Trophoblast cell (in vitro differentiated cells and primary cell): ENCODE results near the gene KANSL3.

Experiments
- DNase-seq, 2 donors: peaks; one replicate each; pipeline ENCODE4 v3.0.0-alpha.2; 2016
- H2AFZ ChIP-seq: 2 replicates; pipeline ENCODE4 v1.6.1; 2013; ENCODE audit warnings: low read length, moderate library complexity, mild to moderate bottlenecking; ENCODE audit not compliant: insufficient read depth, poor library complexity
- H2AK5ac ChIP-seq: 2 replicates; pipeline ENCODE4 v1.6.1; 2013; ENCODE audit warnings: mild to moderate bottlenecking, low read length
- H2BK120ac ChIP-seq: 2 replicates; pipeline ENCODE4 v1.6.1; 2013; ENCODE audit warnings: low read length, mild to moderate bottlenecking, moderate library complexity; ENCODE audit not compliant: insufficient read depth, poor library complexity
- H2BK12ac ChIP-seq: 2 replicates; pipeline ENCODE4 v1.6.1; 2013; ENCODE audit warnings: mild to moderate bottlenecking, low read length, moderate library complexity
- H2BK5ac ChIP-seq: 2 replicates; pipeline ENCODE4 v1.6.1; 2013; ENCODE audit warnings: low read length, low read depth, moderate library complexity, mild to moderate bottlenecking; ENCODE audit not compliant: poor library complexity
- H3K14ac ChIP-seq: 2 replicates; pipeline ENCODE4 v1.6.1; 2013; ENCODE audit warnings: mild to moderate bottlenecking, low read length
- H3K18ac ChIP-seq: 2 replicates; pipeline ENCODE4 v1.6.1; 2013; ENCODE audit warnings: mild to moderate bottlenecking, low read length
- H3K23ac ChIP-seq: 2 replicates; pipeline ENCODE4 v1.6.1; 2013; ENCODE audit warnings: low read length
- H3K27ac ChIP-seq: 2 replicates; pipeline ENCODE4 v1.5.1; 2013; ENCODE audit warnings: low read depth, mild to moderate bottlenecking, inconsistent platforms, low read length, moderate library complexity
- H3K27me3 ChIP-seq: 2 replicates; pipeline ENCODE4 v1.6.1; 2013; ENCODE audit warnings: inconsistent platforms, mild to moderate bottlenecking, low read length, moderate library complexity; ENCODE audit not compliant: insufficient read depth
- H3K36me3 ChIP-seq, 2 experiments: 1 replicate in 1 of 2; 2 replicates in 1 of 2; pipeline ENCODE4 v1.6.1; 2013; ENCODE audit warnings: low read length in 2 of 2, mild to moderate bottlenecking in 2 of 2, moderate library complexity in 1 of 2; ENCODE audit not compliant: insufficient read depth in 2 of 2, control insufficient read depth in 1 of 2
- H3K4ac ChIP-seq: 2 replicates; pipeline ENCODE4 v1.6.1; 2013; ENCODE audit warnings: low read depth, mild to moderate bottlenecking, low read length, moderate library complexity
- H3K4me1 ChIP-seq, 2 experiments: 1 replicate in 1 of 2; 2 replicates in 1 of 2; pipeline ENCODE4 v1.6.1; 2013; ENCODE audit warnings: low read length in 2 of 2, mild to moderate bottlenecking in 2 of 2, moderate library complexity in 1 of 2; ENCODE audit not compliant: insufficient read depth in 2 of 2, control insufficient read depth in 1 of 2
- H3K4me2 ChIP-seq: 2 replicates; pipeline ENCODE4 v1.6.1; 2013; ENCODE audit warnings: inconsistent platforms, mild to moderate bottlenecking, low read length, moderate library complexity
- H3K4me3 ChIP-seq: 2 replicates; pipeline ENCODE4 v1.5.1; 2013; ENCODE audit warnings: mild to moderate bottlenecking, low read depth, low read length, inconsistent platforms
- H3K79me1 ChIP-seq: one replicate; pipeline ENCODE4 v1.6.1; 2013; ENCODE audit warnings: low read length
- H3K79me2 ChIP-seq: 2 replicates; pipeline ENCODE4 v1.6.1; 2013; ENCODE audit warnings: low read length, mild to moderate bottlenecking; ENCODE audit not compliant: control insufficient read depth, insufficient read depth, poor library complexity
- H3K9ac ChIP-seq: 2 replicates; pipeline ENCODE4 v1.6.1; 2013; ENCODE audit warnings: mild to moderate bottlenecking, low read length
- H3K9me3 ChIP-seq: 2 replicates; pipeline ENCODE4 v1.6.1; 2013; ENCODE audit warnings: low read depth, mild to moderate bottlenecking, control low read depth, inconsistent platforms, low read length; ENCODE audit not compliant: insufficient read depth
- H4K12ac ChIP-seq: 2 replicates; pipeline ENCODE4 v1.6.1; 2013; ENCODE audit warnings: low read depth, mild to moderate bottlenecking, low read length, moderate library complexity
- H4K8ac ChIP-seq: 2 replicates; pipeline ENCODE4 v1.6.1; 2013; ENCODE audit warnings: low read depth, mild to moderate bottlenecking, low read length, moderate library complexity
- H4K91ac ChIP-seq: one replicate; pipeline ENCODE4 v1.6.1; 2013; ENCODE audit warnings: low read depth, mild to moderate bottlenecking, low read length, moderate library complexity
- whole genome bisulfite sequencing: extraction: QIAGEN DNeasy Blood & Tissue Kit; methylation state at CpG from one replicate; pipeline ENCODE4 v1.1.7; 2013; ENCODE audit warnings: missing lambda C conversion rate; ENCODE audit not compliant: insufficient read length, insufficient coverage; ENCODE audit errors: extremely low coverage; 5-methylcytosine and 5-hydroxymethylcytosine counted together

The KANSL3 gene

DNA sequence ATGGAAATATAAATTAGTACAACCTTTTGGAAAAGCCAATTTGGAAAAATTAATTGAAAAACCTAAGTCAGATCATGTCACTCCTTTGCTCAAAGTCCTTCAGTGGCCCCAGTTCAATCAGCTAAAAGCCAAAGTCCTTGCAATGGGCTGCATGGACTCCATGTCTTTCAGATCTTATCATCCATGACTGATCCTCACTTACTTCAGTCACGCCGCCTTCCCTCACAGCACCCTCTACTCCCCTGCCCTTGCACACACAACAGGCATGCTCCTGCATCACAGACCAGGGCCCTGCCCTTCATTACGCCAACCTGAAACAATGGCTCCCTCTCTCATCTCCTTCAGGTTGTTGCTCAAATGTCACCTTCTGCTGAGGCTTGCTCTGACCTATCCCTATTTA lies 15.6 kb downstream of the KANSL3 start:
- H4K8ac ChIP-seq = no peak overlapping the region
- H2BK120ac ChIP-seq = no peak overlapping the region
- no peaks in the 10 kb centered on the region for H3K79me2 ChIP-seq
- H2AFZ ChIP-seq = no peak overlapping the region
- no peak overlapping the region for H3K4ac ChIP-seq
- no peak overlapping the region for H2BK5ac ChIP-seq
- H2AK5ac ChIP-seq = no peak overlapping the region
- no peak overlapping the region for H3K14ac ChIP-seq
- DNase-seq = no peak
- WGBS = no CpG with 5 or more reads among the region's 3 CpGs
- H3K79me1 ChIP-seq = no peaks in the 10 kb centered on the region
- H3K4me3 ChIP-seq = no peak overlapping the region
- H3K4me1 ChIP-seq = no peaks in the 10 kb centered on the region
- no peak overlapping the region for H3K4me2 ChIP-seq
- no peak overlapping the region for H4K12ac ChIP-seq
- no peak overlapping the region for H2BK12ac ChIP-seq
- H3K27ac ChIP-seq = no peak overlapping the region
- H4K91ac ChIP-seq = no peak overlapping the region
- no peaks in the 10 kb centered on the region for H3K27me3 ChIP-seq
- no peaks in the 10 kb centered on the region for H3K9me3 ChIP-seq
- H3K9ac ChIP-seq = no peak overlapping the region
- H3K23ac ChIP-seq = no peak overlapping the region
- H3K36me3 ChIP-seq = peaks cover 10% of the 10 kb centered on the region in 2 experiments
- H3K18ac ChIP-seq = no peak overlapping the region

GRCh38 chr2:96618596-96619283 lies 19.4 kb downstream of the KANSL3 start:
- Histone ChIP-seq H2AK5ac (no peak overlapping the region), H2AFZ (no peak overlapping the region), H3K79me1 (no peaks in the 10 kb centered on the region), H3K27ac (no peak overlapping the region), H3K27me3 (no peaks in the 10 kb centered on the region), H4K8ac (no peak overlapping the region), H3K23ac (no peak overlapping the region), H3K4me3 (no peak overlapping the region), H3K4ac (no peak overlapping the region), H3K36me3 (peaks cover 16 to 18% of the 10 kb centered on the region in 2 experiments), H4K12ac (no peak overlapping the region), H2BK5ac (no peak overlapping the region), H3K9me3 (no peaks in the 10 kb centered on the region), H3K18ac (no peak overlapping the region), H3K79me2 (no peaks in the 10 kb centered on the region), H3K4me1 (no peaks in the 10 kb centered on the region), H3K9ac (no peak overlapping the region), H2BK120ac (no peak overlapping the region), H3K4me2 (no peak overlapping the region), H3K14ac (no peak overlapping the region), H2BK12ac (no peak overlapping the region), H4K91ac (no peak overlapping the region)
- WGBS = no CpG with 5 or more reads among the region's 8 CpGs
- peak; percentile 81 to 92 for DNase-seq

DNA sequence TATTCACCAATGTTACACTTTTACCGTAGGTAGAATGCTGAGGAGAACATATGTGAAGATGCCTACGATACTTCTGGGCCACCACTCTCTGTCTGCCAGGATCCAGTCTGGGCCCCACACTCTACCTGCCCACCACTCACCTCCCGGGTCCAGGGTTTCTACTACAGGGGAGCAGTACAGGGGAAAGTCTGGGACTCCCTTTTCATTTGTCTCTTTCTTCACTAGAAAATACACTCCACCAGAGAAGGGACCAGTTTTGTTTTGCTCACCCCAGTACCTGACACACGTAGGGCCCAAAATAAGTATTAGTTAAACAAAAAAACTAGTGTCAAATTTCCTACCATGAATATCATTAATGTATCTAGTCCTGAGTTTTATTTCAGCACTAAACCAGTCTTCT lies 21.1 kb downstream of the KANSL3 start:
- DNase-seq = no peak
- no CpG with 5 or more reads among the region's 4 CpGs for WGBS

DNA sequence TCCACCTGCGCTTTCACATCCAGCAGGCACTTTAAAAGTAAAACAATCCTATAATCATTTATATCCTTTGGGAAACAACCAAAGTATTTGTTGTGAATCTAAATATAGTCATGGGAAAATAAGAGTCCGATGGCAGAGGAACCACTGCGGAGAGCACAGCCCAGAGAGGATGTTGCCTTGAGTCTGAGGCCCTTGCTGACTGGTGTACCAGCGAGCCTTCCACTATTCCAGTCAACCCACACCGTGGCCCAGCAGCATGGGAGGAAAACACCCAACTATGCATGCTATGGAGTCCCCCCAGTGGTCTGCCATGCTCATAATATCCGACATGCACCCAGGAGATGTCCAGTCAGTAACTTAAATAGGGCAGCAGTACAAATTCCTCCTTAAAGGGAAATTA lies 21.6 kb downstream of the KANSL3 start:
- Histone ChIP-seq H3K18ac (no peak overlapping the region), H2BK12ac (no peak overlapping the region), H3K79me1 (no peaks in the 10 kb centered on the region)

More for the DNA sequence above, 21.1 kb downstream of the KANSL3 start:
- Histone ChIP-seq H4K8ac (no peak overlapping the region), H3K18ac (no peak overlapping the region), H2AK5ac (no peak overlapping the region), H3K79me1 (no peaks in the 10 kb centered on the region), H4K91ac (no peak overlapping the region), H3K27ac (no peak overlapping the region), H3K4me1 (no peaks in the 10 kb centered on the region), H3K23ac (no peak overlapping the region), H3K27me3 (no peaks in the 10 kb centered on the region), H2BK120ac (no peak overlapping the region), H3K9me3 (no peaks in the 10 kb centered on the region), H3K4me2 (no peak overlapping the region), H3K36me3 (peaks cover 27 to 31% of the 10 kb centered on the region in 2 experiments), H2AFZ (no peak overlapping the region), H4K12ac (no peak overlapping the region), H2BK5ac (no peak overlapping the region), H3K79me2 (no peaks in the 10 kb centered on the region), H3K4me3 (no peak overlapping the region), H2BK12ac (no peak overlapping the region), H3K14ac (no peak overlapping the region), H3K9ac (no peak overlapping the region), H3K4ac (no peak overlapping the region)

More for the DNA sequence above, 21.6 kb downstream of the KANSL3 start:
- DNase-seq = no peak
- Histone ChIP-seq H3K9me3 (no peaks in the 10 kb centered on the region), H3K14ac (no peak overlapping the region), H4K12ac (no peak overlapping the region), H3K4me3 (no peak overlapping the region), H3K79me2 (no peaks in the 10 kb centered on the region), H3K36me3 (peaks cover 25 to 32% of the 10 kb centered on the region in 2 experiments), H3K27ac (no peak overlapping the region), H4K8ac (no peak overlapping the region), H3K9ac (no peak overlapping the region), H3K23ac (no peak overlapping the region), H3K4me2 (no peak overlapping the region), H4K91ac (no peak overlapping the region), H3K27me3 (no peaks in the 10 kb centered on the region), H2BK5ac (no peak overlapping the region), H2BK120ac (no peak overlapping the region), H3K4ac (no peak overlapping the region), H3K4me1 (no peaks in the 10 kb centered on the region), H2AFZ (no peak overlapping the region), H2AK5ac (no peak overlapping the region)
- WGBS = no CpG with 5 or more reads among the region's 6 CpGs
